ENCODE measurements around the gene CCDC34.

CCDC34 gene

DNA sequence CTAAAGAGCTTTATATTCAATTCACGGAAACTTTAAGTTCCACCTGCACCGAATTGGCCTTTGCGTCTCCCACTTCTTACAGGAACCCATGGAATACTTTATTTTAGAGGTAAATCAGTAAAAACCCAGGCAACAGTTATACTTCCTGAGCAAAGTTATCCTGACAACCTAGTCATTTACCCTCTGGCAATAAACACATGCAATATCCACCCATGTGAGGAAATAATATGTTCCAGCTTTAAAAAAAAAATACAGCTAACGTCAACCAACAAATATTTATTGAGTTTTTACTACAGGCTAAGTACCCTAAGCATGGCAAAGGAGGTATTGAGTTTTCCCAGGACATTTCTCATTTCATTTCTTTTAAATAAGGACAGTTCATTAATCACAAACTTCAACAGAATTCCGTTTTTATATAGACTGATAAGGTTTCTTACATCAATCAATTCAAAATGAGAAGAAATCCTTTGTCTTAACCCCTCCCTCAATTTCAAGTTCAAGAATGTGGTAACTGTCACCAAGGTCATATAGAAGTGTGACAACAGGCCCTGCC lies 38.3 kb upstream of the CCDC34 start:
- Histone ChIP-seq H3K9me3 (ENCODE audit: low read length) (no peaks in the 10 kb centered on the region), H2AFZ (ENCODE audit: low read depth, low read length) (no peak overlapping the region), H3K4me1 (ENCODE audit: insufficient read depth, low read length) (peaks cover 3% of the 10 kb centered on the region), H3K27me3 (ENCODE audit: insufficient read depth, low read length) (no peaks in the 10 kb centered on the region), H3K36me3 (ENCODE audit: insufficient read depth, low read length) (peaks cover 21% of the 10 kb centered on the region), H3K4me3 (ENCODE audit: low read length) (no peak overlapping the region)

DNA sequence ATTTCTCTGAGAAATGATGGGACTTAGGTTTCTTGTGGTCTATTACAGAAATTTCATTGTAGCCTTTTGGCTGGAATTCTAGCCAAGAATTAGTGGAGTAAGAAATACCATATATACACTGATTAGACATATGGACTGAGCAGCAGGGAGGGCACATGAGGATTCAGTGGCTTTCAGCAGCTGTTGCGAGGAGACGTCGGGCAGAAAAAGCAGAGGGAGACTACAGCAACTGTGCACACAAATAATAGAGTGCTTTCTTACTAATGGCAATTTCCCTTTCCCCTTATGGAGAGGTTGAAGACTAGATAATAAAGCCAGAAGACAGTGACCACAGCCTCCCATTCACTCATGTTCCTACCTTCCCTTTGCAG lies 35.4 kb upstream of the CCDC34 start:
- H3K4me1 ChIP-seq (ENCODE audit: insufficient read depth, low read length), result peaks cover 20% of the 10 kb centered on the region
- H3K27me3 ChIP-seq (ENCODE audit: insufficient read depth, low read length), result no peaks in the 10 kb centered on the region
- H2AFZ ChIP-seq (ENCODE audit: low read depth, low read length), result no peak overlapping the region

DNA sequence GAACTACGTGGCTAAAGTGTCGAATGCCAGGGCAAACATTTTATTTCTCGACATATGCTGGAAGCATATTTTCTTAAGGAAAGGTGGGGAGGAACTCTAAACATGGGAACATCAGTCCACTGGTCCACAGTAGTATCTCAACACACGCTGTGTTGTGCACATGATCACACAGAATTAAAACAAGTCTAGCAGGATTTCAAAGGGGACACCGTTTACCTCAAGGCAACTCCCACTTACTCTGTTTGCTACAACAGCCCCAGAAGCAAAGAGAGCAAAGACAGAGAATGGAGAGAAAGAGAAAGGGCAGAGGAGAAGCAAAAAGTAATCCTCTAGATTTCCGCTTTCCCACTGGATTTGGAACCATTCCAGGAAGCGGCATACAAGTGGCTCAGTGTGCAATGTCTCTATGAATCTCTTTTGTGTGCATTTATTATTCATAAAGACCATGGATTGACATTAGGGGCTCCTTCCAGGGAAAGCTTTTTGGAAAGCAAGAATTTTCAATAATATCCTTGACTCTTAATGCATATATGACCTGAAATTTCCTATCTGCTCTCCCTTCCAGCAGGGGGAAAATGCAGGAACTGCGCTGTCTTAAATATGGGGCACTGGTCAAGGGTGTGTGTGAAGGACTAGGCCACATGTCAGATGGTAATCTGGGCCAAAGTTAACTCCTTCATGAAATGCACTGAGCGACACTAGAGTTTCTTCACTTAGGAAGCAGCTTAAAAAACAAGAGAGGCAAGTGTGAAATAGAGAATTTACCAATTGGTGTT lies 34.8 kb upstream of the CCDC34 start:
- Histone ChIP-seq H3K9me3 (ENCODE audit: low read length) (no peaks in the 10 kb centered on the region), H3K27me3 (ENCODE audit: insufficient read depth, low read length) (no peaks in the 10 kb centered on the region), H3K36me3 (ENCODE audit: insufficient read depth, low read length) (peaks cover 18% of the 10 kb centered on the region), H3K4me3 (ENCODE audit: low read length) (no peak overlapping the region), H3K4me1 (ENCODE audit: insufficient read depth, low read length) (peaks cover 25% of the 10 kb centered on the region), H2AFZ (ENCODE audit: low read depth, low read length) (no peak overlapping the region)

More for the DNA sequence above, 35.4 kb upstream of the CCDC34 start:
- Histone ChIP-seq H3K4me3 (ENCODE audit: low read length) (no peak overlapping the region), H3K9me3 (ENCODE audit: low read length) (no peaks in the 10 kb centered on the region), H3K36me3 (ENCODE audit: insufficient read depth, low read length) (peaks cover 18% of the 10 kb centered on the region)

DNA sequence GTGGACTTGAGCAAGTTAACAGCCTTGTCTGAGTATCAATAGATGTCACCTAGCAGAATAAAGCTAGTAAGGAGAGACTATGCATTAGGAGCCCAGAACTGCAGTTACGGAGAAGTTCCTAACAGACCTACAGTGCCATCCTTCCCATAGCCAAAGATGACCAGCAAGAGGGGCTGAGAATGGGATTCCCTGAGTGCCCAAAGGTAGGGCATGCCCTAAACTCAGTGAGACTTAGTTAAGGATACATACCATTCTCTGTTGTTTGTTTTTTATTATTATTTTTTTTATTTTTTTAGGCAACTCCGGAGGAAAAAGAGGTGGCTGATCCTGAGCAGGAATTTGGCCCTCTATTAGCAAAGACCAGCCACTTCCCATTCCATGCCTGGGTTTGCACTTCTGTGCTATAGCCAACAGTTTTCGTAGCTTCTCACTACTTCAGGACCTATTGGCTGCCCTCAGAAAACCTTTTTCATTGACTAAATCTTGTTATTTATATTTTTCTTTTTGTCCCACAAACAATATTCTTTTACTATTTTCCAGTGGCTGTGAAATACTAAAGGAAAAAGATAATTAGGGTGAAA lies 33.3 kb upstream of the CCDC34 start:
- Histone ChIP-seq H3K9me3 (ENCODE audit: low read length) (no peaks in the 10 kb centered on the region), H3K4me3 (ENCODE audit: low read length) (no peak overlapping the region), H3K4me1 (ENCODE audit: insufficient read depth, low read length) (peaks cover 39% of the 10 kb centered on the region), H3K27me3 (ENCODE audit: insufficient read depth, low read length) (no peaks in the 10 kb centered on the region), H2AFZ (ENCODE audit: low read depth, low read length) (no peak overlapping the region), H3K36me3 (ENCODE audit: insufficient read depth, low read length) (peaks cover 10% of the 10 kb centered on the region)

DNA sequence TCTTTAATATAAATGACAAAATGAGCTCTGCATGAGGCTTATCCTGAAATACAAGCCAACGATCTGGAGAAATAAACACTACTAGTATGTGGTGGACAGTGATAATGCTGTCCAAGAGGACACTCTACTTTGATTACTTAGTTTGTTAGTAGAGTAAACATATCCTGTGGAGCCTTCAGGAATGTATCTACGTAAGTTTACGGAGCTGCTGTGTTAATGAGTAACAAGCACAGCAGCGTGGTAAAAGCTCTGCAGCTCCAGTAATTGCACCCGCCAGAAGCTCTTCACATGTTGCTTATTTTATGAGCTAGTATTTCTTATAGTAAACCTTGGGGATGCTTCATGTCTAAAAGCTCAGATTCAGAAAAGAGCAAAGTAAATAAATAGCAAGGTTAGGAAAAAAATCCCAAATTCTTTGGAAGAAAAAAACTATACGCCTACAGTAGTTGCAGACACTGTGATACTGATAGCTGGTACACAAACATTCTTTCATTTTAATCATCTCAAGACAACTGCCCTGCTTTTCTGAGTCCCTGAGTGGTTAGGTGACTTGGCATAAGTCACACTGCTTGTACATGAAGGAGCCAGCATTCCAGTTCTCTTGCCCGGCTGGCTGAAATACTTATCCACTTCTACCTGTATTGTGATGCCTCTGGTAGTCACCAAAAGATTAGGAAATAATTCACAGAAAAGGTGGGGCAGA lies 32.7 kb upstream of the CCDC34 start:
- peaks cover 12% of the 10 kb centered on the region for H3K36me3 ChIP-seq (ENCODE audit: insufficient read depth, low read length)
- H3K27me3 ChIP-seq (ENCODE audit: insufficient read depth, low read length), result no peaks in the 10 kb centered on the region
- no peak overlapping the region for H3K4me3 ChIP-seq (ENCODE audit: low read length)
- H3K4me1 ChIP-seq (ENCODE audit: insufficient read depth, low read length), result peaks cover 46% of the 10 kb centered on the region
- no peaks in the 10 kb centered on the region for H3K9me3 ChIP-seq (ENCODE audit: low read length)
- H2AFZ ChIP-seq (ENCODE audit: low read depth, low read length), result no peak overlapping the region

DNA sequence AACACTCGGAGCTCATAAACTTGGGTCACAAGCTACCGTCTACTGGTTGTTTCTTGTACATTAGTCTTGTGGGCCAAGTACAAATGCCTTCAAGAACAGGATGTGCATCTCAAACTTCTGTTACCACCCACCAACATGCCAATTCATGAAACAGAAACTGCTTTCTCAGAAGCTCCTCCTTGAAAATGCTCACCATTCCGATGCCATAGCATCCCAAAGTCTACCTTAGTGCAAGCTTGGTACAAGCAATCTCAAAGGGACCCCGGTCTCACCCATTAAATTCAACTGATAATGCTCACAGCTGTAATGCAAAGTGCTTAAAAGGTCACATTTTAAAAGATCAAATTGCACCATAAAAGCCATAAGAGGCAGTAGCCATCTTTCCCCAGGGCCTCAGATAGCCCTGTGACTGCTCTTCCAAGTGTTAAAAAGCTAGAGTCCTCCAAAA lies 31.8 kb upstream of the CCDC34 start:
- H3K36me3 ChIP-seq (ENCODE audit: insufficient read depth, low read length), result peaks cover 21% of the 10 kb centered on the region
- H3K4me3 ChIP-seq (ENCODE audit: low read length), result no peak overlapping the region
- no peak overlapping the region for H2AFZ ChIP-seq (ENCODE audit: low read depth, low read length)
- H3K9me3 ChIP-seq (ENCODE audit: low read length), result no peaks in the 10 kb centered on the region
- no peaks in the 10 kb centered on the region for H3K27me3 ChIP-seq (ENCODE audit: insufficient read depth, low read length)
- H3K4me1 ChIP-seq (ENCODE audit: insufficient read depth, low read length), result peaks cover 50% of the 10 kb centered on the region

DNA sequence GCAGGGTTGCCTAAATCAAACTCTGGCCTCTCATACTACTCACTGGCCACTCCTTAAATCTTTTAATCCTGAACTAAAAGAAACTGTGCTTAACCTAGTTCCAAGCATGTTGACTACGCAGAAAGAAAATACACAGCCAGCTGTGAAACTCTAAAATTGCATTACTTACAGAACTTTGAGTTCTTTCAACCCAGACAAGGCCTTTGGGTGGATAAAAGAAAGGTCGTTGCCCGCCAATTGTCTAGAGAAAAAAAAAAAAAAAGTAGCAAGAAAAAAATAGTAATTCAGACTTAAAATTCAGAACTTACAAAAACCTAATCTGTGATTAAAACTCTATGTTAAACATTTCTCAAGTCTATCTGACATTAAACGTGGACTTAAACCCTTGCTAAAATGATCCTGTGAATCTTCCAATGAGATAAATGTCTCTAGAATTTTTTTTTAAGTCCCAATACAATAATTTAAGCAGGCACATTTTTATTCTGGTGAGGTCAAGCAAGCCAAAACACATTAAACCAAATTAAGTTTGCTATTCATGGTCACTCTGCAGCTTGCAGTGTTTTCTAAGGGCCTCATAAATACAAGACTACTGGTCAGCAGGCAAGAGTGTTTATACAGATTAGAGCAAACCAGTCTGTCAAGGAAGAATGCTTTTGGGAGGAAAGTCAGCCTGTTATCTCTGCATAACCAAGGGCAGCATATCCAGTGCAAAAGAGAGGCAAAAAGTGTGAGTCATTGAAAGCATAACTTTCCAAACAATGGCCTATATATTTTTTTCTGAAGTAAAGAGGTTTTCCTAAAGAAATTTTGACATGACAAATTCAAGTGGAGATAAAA lies 29.5 kb upstream of the CCDC34 start:
- H3K4me3 ChIP-seq (ENCODE audit: low read length), result no peak overlapping the region
- H3K36me3 ChIP-seq (ENCODE audit: insufficient read depth, low read length), result peaks cover 19% of the 10 kb centered on the region
- H3K4me1 ChIP-seq (ENCODE audit: insufficient read depth, low read length), result peaks cover 61% of the 10 kb centered on the region
- H3K27me3 ChIP-seq (ENCODE audit: insufficient read depth, low read length), result no peaks in the 10 kb centered on the region
- H3K9me3 ChIP-seq (ENCODE audit: low read length), result no peaks in the 10 kb centered on the region
- no peak overlapping the region for H2AFZ ChIP-seq (ENCODE audit: low read depth, low read length)

DNA sequence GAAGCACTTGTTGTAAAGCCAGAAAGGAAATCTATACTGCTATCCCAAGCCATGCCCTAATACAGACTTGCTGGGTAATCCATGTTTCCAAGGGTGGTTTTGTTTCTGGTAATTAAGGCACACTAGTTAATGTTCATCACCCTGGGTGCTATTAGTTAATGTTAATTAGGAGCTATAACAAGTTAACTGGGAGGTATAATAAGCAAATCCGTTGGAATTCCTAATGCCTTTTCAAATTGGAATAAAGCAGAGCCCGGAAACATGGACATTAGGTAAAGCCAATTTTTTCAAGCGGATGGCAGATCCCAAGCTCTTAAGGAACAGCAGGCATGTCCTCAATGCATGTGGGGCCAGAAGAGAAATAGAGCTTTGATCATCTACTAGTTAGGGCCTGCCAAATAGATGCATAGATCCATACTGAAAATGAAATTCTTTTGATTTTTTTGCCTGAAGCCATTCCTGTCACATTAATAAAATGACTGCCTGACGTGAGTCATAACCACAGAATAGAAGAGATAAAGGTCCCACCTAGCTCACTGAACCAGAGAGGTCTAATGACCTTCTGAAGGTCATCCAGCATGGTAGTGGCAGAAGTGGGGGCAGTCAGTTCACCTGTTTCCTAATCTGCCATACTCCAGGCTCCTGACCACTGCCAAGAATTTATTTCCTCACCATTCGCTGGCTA lies 28.5 kb upstream of the CCDC34 start:
- Histone ChIP-seq H3K27me3 (ENCODE audit: insufficient read depth, low read length) (no peaks in the 10 kb centered on the region), H3K9me3 (ENCODE audit: low read length) (no peaks in the 10 kb centered on the region), H3K4me3 (ENCODE audit: low read length) (no peak overlapping the region), H3K36me3 (ENCODE audit: insufficient read depth, low read length) (peaks cover 26% of the 10 kb centered on the region), H2AFZ (ENCODE audit: low read depth, low read length) (no peak overlapping the region), H3K4me1 (ENCODE audit: insufficient read depth, low read length) (peaks cover 61% of the 10 kb centered on the region)

DNA sequence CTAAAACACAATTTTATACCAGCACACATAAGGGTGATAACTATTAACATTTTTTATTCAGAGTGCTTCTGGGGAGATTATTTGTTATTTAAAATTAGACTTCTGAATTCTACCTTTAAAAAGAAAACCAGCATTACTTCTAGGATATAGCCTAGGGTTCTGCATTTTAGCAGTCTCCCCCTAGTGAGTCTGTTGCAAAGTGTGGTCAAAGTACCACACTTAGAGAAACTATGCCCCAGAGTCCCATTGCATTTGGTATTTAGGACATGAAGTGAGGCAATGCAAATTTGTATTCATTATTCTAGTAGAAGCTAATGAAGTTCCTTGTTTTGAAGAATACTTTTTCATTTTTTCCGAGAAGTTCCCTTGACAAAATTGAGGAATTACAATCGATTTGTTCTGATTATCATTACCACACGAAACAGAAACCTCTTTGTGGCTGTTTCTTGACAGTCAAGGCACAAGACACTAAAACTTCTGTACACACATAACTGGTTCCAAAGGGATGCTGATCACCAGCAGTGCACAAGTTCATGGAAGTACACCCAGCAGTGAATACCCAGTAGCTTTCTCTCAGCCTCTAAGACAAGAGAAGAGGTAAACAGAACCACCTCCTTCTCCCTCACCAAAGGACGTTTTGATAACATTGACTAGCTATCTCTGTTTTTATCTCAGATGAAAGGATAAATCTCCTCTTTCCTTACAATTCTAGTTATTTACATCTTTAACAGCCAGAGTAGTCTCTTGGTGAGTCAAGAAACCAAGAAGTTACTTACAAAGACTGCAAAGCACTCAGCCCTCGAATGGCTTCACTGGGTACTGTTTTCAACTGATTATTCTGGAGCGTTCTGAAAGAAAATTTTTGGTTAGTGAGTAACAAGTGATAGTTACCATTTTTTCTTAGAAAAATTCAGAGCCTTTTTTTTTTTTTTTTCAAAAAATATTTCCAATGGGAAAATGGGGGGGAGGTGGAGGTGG lies 27.6 kb upstream of the CCDC34 start:
- H3K4me1 ChIP-seq (ENCODE audit: insufficient read depth, low read length), result peaks cover 56% of the 10 kb centered on the region
- H3K9me3 ChIP-seq (ENCODE audit: low read length), result no peaks in the 10 kb centered on the region
- H3K4me3 ChIP-seq (ENCODE audit: low read length), result no peak overlapping the region
- peaks cover 31% of the 10 kb centered on the region for H3K36me3 ChIP-seq (ENCODE audit: insufficient read depth, low read length)
- no peaks in the 10 kb centered on the region for H3K27me3 ChIP-seq (ENCODE audit: insufficient read depth, low read length)
- no peak overlapping the region for H2AFZ ChIP-seq (ENCODE audit: low read depth, low read length)

DNA sequence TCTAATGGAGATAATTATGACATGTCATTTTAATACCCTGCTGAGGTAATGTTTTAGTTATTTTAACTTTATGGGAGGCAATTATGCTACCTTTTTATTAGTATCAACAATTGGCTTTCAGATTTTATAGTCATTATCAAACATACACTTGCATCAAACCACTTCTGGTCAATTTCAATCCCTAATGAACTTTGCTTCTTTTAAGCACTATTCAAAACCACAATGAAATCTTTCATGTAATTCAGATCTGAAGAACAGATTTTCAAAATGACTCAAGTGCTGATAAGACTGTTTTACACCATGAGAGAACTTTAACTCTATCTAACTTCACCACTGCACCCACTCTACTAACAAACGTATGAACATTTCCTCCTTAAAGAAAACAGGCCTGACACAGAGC lies 25.9 kb upstream of the CCDC34 start:
- no peaks in the 10 kb centered on the region for H3K9me3 ChIP-seq (ENCODE audit: low read length)
- peaks cover 46% of the 10 kb centered on the region for H3K36me3 ChIP-seq (ENCODE audit: insufficient read depth, low read length)
- H2AFZ ChIP-seq (ENCODE audit: low read depth, low read length), result no peak overlapping the region
- no peak overlapping the region for H3K4me3 ChIP-seq (ENCODE audit: low read length)
- H3K27me3 ChIP-seq (ENCODE audit: insufficient read depth, low read length), result no peaks in the 10 kb centered on the region
- peaks cover 48% of the 10 kb centered on the region for H3K4me1 ChIP-seq (ENCODE audit: insufficient read depth, low read length)

DNA sequence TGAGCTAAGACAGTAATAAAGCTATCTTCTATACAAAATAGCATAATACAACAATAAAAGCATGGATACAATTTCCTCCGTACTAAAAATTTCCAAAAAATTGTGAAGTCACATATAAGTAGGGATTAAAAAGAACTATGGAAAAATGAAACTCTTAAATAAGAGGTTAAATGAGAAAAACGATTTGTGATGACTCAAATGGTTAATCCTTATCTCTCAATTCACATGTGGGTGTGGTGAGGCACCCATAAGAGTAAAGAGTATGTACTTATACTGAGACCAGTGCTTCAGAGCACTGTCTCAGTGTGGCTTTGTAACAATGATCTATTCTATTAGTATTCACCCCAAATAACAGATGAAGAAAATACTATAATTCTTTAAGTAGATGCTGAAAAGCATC lies 25.0 kb upstream of the CCDC34 start:
- H3K4me1 ChIP-seq (ENCODE audit: insufficient read depth, low read length), result peaks cover 41% of the 10 kb centered on the region
- H3K9me3 ChIP-seq (ENCODE audit: low read length), result no peaks in the 10 kb centered on the region
- peaks cover 55% of the 10 kb centered on the region for H3K36me3 ChIP-seq (ENCODE audit: insufficient read depth, low read length)
- H3K27me3 ChIP-seq (ENCODE audit: insufficient read depth, low read length), result no peaks in the 10 kb centered on the region
- H2AFZ ChIP-seq (ENCODE audit: low read depth, low read length), result no peak overlapping the region
- no peak overlapping the region for H3K4me3 ChIP-seq (ENCODE audit: low read length)
